GM21360 (cell line): ENCODE results near the gene CA4.

Experiments
- ATAC-seq: cut with Tn5 transposase; IDR thresholded peaks from one replicate; pipeline ENCODE4 v1.9.1; 2021; ENCODE audit warnings: mild to moderate bottlenecking, moderate library complexity; ENCODE audit not compliant: unreplicated experiment

The CA4 gene

DNA sequence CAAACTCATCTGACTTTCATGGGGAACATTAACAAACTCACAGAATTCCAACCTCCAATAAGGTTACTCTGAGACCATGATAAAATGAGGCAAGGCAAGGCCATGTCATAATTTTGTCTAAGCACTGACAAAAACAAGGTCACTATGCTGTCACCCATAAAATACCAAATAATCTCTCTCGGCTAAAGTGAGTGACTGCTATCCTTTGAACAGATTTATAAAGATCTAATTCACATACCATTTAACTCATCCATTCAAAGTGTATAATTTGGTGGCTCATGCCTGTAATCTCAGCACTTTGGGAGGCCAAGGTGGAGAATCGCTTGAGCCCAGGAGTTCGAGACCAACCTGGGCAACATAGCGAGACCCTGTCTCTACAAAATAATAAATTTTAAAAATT lies 20.6 kb upstream of the CA4 start:
- ATAC-seq = no peak

DNA sequence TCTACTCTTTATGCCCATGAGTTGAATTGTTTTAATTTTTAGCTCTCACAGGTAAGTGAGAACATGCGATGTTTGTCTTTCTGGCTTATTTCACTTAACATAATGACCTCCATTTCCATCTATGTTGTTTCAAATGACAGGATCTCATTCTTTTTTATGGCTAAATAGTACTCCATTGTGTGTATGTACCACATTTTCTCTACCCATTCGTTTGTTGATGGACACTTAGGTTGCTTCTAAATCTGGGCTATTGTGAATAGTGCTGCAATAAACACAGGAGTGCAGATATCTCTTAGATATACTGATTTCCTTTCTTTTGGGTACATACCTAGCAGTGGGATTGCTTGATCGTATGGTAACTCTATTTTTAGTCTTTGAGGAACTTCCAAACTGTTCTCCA lies 19.3 kb upstream of the CA4 start:
- ATAC-seq = no peak

DNA sequence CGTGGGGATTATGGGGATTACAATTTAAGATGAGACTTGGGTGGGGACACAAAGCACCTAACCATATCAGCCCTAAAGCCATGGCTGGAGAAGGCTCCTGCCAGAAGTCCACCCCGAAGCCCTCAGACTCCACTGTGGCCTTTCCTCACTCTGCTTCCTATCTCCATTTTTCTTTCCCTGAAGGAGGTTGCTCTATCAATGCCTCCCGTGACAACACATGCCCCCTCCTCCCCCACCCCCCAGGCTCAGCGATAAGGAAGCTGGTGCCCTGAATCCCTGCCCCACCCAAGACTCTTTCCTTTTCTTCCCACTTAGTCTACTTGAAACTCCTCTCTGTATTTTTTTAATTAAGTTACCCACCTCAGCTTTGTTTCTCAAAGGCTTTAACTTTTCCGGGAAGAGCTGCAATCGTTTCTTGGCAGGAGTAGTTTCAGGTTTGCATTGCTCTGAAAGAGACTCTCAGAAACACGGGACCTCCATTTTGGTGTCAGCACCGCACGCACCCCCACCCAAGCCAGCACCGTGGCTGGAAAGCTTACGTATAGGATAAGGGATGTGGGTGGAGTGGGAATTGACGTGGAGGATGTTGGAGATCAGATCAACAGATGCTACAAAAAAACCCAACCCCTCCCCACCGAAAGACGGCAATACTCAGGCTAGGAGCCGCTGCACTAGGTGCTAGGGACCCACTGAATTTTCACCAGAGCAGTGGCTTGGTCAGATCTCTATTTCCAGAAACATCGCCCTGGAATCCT lies 15.2 kb upstream of the CA4 start:
- ATAC-seq = no peak

DNA sequence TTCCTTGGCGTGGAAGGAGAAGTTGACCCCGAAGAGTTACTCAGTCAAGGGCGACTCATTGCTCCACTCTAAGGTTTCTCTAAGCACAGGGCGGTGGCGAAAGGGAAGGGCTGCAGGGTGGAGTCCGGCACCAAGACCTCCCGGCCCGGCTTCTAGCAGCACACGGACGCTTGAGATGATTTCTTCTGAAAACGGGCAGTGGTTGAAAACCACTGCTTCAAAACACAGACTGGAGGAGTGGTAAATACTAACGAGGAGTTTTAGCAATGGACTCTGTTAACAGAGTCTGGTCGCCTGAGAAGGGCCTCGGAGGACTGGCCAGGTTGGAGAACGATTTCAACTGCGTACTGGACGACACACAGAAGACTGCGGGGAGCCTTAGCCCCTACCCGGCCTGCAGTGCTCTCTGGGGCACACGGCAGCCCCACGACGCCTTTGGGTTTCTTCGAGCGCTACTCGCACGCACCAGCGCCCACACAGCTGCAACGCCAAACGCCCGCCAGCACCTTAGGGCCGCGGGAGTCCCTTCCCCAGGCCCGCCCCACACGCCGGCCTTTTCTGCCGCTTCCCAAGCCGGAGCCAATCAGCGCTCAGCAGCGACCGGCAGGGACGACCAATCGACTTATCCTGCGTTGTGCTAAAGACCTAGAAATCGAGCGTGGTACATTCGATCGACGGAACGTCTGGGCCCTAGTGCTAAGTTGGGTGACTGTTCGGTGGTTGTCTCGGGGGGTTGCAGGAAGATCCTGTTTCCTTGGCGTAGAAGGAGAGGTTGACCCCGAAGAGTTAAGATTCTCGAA lies 14.4 kb upstream of the CA4 start:
- peak; percentile 88 for ATAC-seq

DNA sequence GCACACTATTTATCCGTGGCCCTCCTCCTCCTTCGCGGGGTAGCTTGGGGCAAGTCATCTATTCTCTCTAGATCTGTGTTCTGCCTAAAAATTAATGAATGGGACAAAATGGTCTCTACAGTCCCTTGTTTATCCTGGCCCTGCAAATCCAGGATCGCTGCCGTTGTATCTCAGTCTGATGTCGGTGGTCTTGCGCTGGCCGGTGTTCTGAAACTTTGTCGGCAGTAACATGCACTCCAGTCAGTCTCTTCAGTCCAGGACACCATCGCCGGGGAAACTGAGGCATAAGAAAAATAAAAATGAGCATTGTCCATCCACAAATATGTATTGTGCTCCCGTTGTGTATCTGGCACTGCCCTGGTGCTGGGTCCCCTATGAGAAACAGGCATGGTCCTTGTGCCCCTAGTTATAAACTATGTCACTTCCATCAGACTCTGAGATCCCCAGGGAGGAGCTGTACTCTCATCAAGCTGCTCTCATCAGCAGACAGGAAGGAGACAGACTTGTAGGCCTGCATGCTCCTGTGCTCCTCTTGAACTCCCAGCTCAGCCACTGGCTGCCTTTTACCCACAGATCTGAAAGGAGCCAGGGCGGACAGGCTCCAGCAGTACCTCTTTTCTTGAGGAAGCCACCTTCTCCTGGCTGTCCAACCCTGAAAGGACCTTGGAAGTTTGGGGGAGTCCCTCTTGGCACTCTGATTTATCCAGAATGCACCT lies 13.7 kb upstream of the CA4 start:
- no peak for ATAC-seq

DNA sequence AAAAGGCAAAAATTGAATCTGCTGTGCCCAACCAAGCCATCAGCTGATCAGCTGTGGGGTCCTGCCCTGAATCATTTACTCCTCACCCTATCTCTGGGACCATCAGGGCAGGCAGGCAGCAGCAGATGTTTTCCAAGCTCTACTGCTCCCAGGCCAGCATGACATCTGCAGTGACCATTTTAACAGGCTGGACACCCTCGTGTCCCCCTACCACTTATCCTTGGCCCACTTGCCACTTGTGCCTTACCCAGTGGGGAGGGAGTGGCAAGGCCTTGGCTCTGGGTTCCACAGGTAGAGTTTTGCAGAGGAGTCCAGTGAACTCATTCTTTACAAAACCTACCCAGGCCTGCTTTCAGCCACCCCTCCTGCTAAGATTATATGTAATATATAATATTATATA lies 12.0 kb upstream of the CA4 start:
- no peak for ATAC-seq

DNA sequence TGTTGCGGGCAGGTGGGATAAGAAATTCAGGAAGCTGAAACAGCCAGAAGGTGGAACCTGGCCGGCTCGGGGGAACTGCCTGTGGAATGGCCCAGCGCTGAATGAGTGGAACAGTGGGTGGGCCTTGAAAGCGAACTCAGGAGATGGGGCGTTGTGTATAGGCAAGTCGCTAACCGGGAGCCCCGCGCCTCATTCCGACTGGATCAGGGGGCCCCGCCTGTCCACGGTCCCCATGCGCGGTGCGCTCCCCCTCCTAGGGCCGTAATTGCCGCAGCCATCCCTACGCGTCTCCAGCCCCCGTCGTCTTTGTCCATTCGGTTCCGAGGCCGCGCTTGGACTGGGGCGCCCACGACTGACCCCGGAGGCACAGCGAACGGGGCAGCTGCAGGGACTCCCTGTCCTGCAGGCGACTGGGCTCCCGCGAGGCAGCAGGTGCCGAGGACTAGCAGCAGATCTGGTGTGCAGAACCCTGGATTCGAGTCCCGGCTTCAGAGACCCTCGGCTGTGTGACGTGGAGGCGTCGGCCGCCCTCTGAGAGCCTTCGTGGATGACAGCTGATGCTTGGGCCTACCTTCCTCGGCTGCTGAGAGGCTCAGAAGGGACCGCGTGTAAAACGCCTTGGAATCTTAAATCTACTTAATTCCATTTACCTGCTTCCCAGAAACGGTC lies 10.9 kb upstream of the CA4 start:
- no peak for ATAC-seq

DNA sequence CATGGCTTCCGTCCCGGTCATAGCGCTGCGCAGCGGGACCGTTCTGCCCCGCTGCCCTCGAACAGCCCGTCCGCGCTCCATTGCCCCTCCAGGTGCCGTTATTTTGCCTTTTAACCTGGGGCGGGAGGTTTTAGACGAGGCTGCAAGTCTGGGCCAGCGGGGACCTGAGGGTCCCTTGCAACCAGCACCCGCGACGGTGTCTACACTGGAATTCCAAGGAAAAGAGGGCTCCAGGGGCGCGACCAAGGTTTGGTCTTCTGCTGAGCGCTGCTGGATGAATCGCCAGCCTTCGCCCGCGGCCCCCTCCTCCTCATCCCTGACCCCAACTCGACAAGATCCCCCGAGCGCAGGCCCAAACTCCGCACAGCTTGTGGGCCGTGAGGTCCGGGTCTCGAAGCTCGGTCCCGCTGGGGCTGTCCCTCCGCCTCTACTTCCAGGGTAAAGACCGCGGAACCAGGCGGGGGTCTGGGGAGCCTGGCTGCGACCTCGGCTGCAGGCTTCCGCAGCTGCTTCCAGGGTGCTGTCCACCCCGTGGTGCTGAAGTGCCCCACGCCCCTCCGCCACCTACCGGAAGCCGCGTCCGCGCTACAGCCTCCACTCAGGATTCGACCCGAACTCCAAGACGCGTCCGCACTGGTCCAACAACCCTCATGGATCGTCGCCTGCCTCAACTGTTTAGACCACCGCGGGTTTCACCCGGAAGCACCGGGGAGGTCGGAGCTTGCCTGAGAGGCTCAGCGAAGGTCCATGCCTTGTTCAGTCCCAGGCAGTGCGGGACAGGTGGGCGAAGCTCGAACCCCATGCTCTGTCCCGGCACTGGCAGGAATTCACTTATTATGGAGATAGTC lies 10.1 kb upstream of the CA4 start:
- ATAC-seq = no peak

DNA sequence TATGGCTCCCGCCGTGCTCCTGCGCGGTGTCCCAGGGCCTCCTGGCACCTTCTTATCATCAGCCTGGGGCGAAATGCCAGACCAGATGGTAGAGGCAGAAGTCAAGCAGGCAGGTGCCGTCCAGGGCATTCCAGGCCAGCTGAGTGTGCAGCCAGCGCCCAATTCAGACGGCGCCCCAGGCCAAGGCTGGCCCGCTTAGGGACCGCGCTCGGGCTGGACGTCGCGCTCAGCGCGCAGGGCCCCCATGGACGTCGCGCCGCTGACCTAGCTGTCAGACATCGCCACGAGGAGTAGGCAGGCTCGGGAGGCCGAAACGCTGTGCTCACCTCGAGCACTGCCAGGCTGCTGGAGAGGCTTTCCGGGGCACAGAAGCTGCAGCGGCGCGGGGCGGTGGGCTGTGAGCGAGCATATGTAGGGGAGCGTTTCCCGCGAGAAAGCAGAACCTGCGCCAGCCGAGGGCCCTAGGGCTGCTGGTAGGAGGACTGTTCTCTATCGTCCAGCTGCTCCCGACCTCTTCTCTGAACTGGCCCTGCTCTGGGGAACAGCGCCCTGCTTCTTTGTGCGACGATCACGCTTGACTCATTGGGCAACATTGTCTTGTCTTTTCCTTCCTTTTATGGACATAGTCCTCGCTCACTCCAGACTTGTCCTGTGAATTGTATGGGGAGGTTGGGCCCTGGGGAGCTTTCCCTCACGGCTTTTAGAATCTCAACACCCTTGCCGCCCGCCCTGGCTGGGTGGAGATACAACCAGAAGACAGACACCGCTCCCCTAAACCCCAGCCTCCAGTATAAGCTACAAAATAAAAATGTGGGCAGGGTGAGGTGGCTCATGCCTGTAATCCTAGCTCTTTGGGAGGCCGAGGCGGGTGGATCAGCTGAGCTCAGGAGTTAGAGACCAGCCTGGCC lies 8.4 kb upstream of the CA4 start:
- no peak for ATAC-seq

DNA sequence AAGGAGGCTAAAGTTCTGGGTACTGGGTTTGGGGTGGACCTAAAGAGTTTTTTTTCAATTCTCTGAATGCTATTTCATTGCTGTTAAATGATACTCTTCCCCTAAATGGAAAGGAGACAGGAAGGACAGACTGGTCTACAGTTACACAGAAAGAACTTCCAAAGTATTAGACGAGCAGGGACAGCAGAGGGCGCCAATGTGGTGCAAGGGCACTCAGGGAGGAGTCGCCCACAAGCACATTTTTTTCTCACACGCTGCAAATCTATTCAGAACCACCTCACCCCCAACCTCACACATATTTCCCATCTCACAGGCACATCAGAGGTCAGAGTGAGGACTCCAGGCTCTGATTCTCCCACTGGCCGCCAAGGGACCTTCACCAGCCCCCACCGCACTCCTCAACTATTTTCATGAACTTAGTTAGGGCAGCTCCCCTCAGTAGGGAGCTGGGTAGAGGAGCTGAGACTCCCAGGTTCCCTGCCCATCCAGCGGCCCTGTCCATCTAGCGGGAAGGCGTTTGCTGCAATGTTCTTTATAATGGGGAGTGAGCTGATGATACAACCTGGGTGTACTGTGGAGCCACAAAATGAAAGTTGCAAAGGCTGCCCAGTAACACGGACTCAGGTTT lies 6.8 kb upstream of the CA4 start:
- ATAC-seq = peak; percentile 55

DNA sequence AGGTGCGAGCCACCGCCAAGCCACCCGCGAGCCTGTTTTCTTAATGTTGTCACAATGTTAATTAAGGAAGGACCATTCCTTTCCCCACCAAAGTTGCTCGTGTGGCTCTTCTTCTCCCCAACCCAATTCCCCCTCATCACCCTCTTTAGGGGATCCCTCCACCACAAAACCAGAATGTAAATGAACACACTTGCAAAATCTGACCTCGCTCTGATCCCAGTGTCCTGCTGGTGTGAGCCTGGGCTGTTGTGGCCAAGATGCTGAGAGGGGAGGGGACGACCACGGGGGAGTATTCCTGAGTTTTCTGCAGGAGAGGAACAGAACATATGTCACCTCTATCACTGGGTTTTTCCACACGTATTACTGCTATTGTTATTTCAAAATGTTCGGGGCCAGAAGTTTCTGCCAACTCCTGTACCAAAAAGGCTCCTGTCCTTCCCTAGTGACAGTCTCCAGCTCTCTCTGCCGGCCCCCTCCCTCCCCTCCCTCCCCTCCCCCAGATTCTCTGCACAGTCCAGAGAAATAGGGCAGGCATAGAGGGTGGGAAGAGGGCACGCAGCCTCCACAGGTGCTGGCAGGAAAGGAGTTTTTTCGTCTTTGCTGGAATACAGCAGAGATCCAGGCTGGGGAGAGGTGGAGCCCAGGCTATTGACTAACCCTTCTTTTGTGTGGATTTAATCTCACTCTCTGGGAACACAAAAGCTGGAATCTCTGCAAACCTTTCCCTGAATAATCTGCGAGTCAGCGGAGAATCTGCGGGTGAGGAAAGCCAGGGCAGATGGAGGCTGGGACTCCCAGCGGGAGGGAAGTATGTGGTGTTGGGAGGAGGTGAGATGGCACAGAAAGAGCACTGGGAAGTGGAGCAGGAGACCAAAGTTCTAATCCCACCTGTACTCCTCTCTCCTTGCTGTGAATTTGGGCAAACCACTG lies 4.5 kb upstream of the CA4 start:
- ATAC-seq = no peak

DNA sequence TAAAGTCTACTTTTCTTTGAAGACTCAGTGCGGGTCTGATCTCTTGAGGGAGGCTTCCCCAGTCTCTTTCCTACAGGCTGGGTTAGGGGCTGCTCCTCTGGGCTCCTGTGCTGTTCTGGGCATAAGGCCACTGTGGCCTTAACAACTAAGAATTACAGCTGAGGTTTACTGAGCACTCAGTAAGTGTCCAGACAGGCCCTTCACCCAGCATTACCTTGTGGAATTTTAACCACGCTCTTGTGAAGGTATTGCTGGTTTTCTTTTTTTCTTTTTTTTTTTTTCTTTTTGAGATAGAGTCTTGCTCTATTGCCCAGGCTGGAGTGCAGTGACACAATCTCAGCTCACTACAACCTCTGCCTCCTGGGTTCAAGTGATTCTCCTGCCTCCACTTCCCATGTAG lies 3.6 kb upstream of the CA4 start:
- ATAC-seq = no peak

DNA sequence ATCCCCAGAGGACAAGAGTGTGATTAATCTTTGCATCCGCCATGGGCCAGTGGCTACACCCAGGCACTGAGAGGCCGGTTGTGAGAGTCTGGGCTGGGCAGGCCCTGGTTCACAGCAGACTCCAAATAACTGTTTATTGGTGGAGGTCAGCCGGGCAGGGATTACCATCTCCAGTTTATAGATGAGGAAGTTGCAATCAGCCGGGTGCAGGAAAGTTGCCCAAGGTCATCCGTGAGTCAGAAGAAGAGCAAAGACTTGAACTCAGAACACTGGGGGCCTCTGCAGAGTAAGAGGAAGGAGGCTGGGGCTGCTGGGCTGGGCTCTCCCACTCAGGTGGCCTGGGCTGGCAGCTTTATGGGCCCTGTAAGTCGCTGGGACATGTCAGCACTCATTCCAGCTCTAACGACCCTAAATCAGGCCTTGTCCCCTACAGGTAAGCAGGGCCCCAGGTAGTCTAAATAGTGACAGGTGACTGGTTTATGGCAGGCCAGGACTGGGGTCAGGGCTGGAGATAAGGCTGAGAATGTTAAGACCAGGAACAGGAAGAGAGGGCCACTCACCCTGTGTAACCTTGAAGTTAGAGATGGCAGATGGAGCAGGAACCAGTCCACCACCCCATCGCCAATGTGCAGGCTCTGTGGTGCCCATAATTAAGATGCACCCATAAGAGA lies 2.1 kb upstream of the CA4 start:
- no peak for ATAC-seq

DNA sequence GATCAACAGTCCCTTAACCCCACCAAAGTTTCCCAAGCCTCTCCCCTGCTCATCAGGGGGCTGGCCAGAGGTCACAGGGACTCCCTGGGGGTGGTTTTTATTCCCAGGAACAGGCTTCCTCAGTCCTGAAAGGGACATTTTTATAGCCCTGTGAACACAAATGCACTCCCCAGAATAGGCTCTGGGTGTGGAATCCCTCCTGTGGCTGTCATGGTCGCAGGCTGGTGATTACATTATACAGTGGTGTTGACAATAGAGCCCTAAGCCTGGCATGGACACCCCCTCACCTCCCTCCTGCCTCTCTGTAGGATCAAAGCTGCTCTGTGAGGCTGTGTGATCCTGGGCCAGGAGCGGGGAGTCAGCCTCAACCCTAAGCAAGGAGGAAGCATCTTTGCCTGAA lies 1.4 kb upstream of the CA4 start:
- ATAC-seq = no peak

DNA sequence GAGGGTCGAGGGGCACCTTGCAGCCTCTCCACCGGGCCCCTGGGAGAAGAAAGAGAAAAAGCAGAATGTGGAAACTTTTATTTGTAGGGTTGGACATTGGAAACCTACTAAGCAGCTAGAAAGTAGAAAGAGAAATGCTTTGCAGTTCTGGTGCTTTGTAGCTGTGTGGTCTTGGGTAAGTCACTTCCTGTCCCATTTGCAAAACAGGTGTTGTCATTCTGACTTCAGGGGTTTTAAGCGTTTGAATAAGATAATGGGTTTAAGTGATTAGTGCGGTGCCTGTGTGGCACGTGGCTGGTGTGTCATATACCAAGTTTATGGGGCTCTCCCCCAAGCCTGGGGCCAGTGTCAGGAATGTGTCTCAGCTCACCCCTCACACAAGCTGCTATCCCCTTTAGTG lies 1.6 kb downstream of the CA4 start:
- no peak for ATAC-seq

DNA sequence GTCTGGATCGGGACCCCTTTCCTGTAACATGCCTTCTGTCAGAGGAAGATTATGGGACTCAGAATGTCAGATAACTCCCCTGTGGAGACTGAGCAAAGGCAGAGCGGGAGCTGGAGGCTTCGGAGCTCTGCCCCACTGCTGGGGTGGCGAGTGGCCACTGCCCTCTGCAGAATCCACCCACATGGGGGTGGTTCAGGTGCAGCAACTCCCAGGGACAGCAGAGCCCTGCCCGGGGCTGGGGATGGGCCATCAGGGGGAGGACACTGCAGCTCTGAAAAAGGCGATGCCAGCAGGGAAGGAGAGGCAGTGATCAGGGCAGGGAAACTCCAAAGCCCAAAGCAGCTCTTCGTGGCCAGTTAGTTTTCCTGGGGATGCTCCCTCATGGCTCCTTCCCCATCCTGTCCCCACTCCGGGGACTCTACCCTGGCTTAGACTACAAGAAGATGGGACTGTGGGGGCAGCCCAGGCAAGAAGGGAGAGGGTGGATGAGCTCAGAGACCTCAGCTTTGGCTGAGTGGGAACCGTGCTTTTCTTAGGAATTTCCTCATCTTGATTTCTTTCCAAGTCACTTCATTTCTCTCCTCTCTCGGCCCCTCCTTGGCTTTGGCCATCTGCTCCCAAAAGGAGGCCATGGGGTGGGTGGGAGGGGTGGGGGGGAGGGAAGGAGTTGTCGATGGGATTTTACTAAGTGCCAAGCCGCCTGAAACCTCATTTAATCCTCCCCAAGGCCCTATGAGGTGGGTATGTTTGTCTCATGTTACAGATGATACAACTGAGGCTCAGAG lies 4.0 kb downstream of the CA4 start:
- ATAC-seq = no peak
